Fibroblast of mammary gland (primary cell): ENCODE measurements around the gene TRIM40.

ENCODE experiments used
- DNase-seq: peaks from one replicate; pipeline ENCODE4 v3.0.0-alpha.2; 2010; ENCODE audit warnings: low read depth
- H3K4me3 ChIP-seq: 2 replicates; pipeline ENCODE4 v1.5.1; 2011; ENCODE audit warnings: low read depth, mild to moderate bottlenecking, low read length, moderate library complexity; ENCODE audit not compliant: control insufficient read depth
- CTCF ChIP-seq: conservative IDR thresholded peaks from 2 replicates; pipeline ENCODE4 v1.5.1; 2011; ENCODE audit warnings: low read depth, low read length, inconsistent platforms; ENCODE audit not compliant: control insufficient read depth, insufficient read depth

The TRIM40 gene

GRCh38 chr6:30157999-30158398, 22.1 kb downstream of the TRIM40 start:
- DNase-seq: no peak
- TF ChIP-seq CTCF: no peak
- no peak overlapping the region for H3K4me3 ChIP-seq

GRCh38 chr6:30158475-30159040, 22.6 kb downstream of the TRIM40 start:
- no peak overlapping the region for H3K4me3 ChIP-seq
- no peak for DNase-seq
- no peak for TF ChIP-seq CTCF

DNA sequence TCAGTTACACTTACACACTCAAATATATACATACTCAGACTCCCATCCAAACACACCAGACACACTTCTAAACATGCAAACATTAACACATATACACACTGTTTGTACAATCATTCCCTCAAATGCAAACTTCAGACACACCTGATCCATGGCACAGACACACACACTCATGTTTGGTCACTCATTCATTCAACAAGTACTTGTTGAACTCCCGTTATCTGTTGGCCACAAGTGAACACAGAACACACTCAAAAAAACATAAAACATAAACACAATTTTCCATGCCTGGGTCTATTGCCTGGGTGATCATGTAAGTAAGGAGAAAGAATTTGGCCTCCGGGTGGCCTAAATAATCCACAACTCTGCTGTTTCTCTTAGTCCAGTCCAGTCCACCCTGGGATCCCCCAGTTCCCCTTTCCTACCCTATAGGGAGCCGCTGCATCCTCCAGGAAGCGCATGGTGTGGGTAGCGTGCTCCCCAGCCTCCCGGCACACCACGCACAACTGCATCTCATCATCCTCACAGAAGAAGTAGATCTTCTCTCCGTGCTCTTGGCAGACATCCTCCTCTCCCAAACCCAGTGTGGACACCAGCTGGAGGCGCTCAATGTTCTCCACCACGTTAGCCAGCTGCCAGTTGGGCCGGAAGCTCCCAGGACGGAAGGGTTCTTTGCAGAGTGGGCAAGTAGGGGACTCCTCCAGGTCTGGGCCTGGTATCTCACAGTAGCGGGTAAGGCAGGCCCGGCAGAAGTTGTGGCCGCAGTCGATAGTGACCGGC, 24.3 kb downstream of the TRIM40 start:
- no peak for DNase-seq
- no peak overlapping the region for H3K4me3 ChIP-seq
- TF ChIP-seq CTCF: no peak

- no peak within 1 kb of the TSS for H3K4me3 ChIP-seq
- no peak for TF ChIP-seq CTCF
- no peak for DNase-seq
Measured at GRCh38 chr6:30160785-30161531, 25.0 kb downstream of the TRIM40 start, which contains the start of gene TRIM10. TSS of gene TRIM10 (minus strand) at chr6:30161211. CDS start at chr6:30160858, 353 bp downstream.

DNA sequence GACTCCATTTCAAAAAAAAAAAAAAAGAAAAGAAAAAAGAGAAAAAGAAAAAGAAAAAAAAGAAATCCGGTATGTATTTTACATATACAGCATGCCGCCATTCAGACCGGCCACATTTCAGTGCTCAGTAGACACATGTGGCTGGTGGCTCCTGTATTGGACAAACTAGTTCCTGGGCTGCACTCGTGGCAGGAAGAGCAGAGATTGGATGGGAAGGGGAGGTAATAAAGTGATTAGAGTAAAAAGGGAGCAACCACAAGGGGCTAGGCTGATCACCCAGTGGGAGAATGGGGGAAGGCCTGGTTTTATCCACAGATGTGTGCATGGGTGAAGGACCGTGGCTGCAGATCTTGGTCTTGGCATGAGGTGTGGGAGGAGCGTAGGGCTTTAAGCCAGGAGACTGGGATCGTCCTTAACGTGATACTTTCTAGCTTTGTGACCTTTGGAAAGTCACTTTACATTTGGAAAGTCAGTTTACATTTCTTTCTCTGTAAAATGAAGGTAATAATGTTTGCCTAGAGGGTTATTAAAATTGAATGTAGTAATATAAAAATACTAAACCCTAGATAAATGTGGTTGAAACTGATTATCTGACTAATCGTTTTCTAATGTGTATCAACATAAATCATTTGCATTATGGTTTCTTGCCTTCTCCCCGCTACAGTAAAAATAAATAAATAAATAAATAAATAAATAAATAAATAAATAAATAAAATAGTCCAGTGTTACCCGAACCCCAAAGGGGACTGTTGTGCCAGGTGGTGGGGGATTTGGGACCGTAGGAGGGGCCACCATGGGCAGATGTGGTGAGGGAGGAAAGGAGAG, 26.5 kb downstream of the TRIM40 start:
- H3K4me3 ChIP-seq: no peak overlapping the region
- DNase-seq: no peak
- TF ChIP-seq CTCF: no peak
